ENCODE results near the gene MBD3.

MBD3 gene

DNA sequence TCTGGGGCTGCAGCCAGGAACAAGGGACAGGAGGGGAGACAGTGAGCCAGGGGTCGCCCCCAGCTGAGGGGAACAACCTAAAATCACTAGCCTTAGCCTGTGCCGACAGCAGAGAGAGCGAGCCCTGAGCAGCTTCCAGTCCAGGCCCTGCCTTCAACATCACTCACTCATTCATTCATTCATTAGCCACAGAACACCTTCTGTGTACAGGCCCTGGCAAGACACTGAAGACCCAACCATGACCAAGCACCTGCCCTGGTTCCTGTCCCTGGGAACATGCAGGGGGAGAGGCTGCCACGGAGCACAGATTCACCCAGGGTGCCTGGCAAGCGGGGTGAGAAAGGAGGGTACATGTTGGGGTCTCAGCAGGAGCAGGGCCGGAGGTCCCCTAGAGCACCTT, 29.4 kb downstream of the MBD3 start:
- TF ChIP-seq, protein P1, sequence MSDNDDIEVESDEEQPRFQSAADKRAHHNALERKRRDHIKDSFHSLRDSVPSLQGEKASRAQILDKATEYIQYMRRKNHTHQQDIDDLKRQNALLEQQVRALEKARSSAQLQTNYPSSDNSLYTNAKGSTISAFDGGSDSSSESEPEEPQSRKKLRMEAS (IDR thresholded peaks at IDR 0.05; ENCODE audit: low read depth, low read length) = no peak
- TF ChIP-seq MYC (IDR thresholded peaks at IDR 0.05; ENCODE audit: low read depth, low read length) (no peak), POLR2A (IDR thresholded peaks at IDR 0.05; ENCODE audit: extremely low read depth, insufficient read length) (no peak)
- TF ChIP-seq, protein P2, sequence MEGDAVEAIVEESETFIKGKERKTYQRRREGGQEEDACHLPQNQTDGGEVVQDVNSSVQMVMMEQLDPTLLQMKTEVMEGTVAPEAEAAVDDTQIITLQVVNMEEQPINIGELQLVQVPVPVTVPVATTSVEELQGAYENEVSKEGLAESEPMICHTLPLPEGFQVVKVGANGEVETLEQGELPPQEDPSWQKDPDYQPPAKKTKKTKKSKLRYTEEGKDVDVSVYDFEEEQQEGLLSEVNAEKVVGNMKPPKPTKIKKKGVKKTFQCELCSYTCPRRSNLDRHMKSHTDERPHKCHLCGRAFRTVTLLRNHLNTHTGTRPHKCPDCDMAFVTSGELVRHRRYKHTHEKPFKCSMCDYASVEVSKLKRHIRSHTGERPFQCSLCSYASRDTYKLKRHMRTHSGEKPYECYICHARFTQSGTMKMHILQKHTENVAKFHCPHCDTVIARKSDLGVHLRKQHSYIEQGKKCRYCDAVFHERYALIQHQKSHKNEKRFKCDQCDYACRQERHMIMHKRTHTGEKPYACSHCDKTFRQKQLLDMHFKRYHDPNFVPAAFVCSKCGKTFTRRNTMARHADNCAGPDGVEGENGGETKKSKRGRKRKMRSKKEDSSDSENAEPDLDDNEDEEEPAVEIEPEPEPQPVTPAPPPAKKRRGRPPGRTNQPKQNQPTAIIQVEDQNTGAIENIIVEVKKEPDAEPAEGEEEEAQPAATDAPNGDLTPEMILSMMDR (IDR thresholded peaks at IDR 0.05; ENCODE audit: low read depth, low read length) = no peak
- H3K4me3 ChIP-seq (ENCODE audit: low read depth, low read length) = no peak overlapping the region
- no peak for DNase-seq (ENCODE audit: low read depth)

DNA sequence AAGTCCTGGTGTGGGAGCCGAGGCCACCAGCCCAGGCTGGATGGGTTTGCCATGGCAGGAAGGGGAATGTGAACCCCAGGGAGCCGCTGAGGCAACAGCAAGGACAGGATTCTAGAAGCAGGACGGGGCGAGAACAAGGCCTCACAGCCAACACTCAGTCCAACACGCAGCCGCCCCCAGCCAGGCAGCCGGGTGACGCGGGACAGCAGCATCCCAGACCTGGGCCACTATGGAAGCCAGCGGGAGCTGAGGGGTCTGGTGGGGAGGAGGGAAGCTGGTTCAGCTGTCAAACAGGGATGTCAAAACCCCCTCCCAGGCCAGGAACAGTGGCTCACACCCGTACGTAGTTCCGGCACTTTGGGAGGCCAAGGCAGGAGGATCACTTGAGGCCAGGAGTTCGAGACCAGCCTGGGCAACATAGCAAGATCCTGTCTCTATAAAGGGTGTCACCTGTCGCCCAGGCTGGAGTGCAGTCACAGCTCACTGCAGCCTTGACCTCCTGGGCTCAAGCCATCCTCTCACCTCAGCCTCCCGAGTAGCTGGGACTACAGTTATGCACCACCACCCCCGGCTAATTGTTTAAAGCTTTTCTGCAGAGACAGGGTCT, 31.3 kb downstream of the MBD3 start:
- no peak for DNase-seq (ENCODE audit: low read depth)
- TF ChIP-seq, protein P1 (IDR thresholded peaks at IDR 0.05; ENCODE audit: low read depth, low read length) = no peak
- TF ChIP-seq POLR2A (IDR thresholded peaks at IDR 0.05; ENCODE audit: extremely low read depth, insufficient read length) = no peak
- TF ChIP-seq MYC (IDR thresholded peaks at IDR 0.05; ENCODE audit: low read depth, low read length) = no peak
- TF ChIP-seq, protein P2 (IDR thresholded peaks at IDR 0.05; ENCODE audit: low read depth, low read length) = no peak
- no peak overlapping the region for H3K4me3 ChIP-seq (ENCODE audit: low read depth, low read length)

DNA sequence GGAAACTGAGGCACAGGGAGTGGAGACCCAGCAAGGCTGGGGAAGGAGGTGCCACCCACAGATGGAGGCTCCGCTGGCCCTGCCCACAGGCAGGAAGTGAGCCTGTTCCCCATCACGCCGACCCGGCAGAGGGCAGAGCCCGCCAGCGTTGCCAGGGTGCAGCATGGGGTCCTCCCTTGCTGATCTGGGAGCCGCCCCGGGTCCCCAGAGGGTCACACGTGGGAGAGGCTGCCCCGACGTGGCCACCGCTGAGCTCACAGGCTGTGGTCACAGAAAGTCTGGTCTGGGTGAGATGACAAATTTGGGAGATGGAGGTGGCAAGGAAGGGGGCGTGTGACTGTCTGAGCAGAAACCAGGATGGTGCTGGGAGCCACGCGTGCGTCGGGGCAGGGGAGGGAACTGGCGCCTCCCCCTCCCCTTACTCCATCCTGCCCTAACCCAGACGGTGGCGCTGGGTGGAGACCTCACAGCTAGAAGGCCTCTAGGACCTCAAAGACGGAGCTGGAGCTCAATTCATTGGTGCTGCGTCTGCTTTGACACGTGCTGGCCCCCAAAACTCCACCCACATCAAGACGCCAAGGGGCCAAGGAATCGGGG, 32.3 kb downstream of the MBD3 start:
- TF ChIP-seq, protein P2 (IDR thresholded peaks at IDR 0.05; ENCODE audit: low read depth, low read length) = no peak
- TF ChIP-seq, protein P1 (IDR thresholded peaks at IDR 0.05; ENCODE audit: low read depth, low read length) = no peak
- no peak for TF ChIP-seq MYC (IDR thresholded peaks at IDR 0.05; ENCODE audit: low read depth, low read length)
- TF ChIP-seq POLR2A (IDR thresholded peaks at IDR 0.05; ENCODE audit: extremely low read depth, insufficient read length) = no peak
- no peak overlapping the region for H3K4me3 ChIP-seq (ENCODE audit: low read depth, low read length)
- DNase-seq (ENCODE audit: low read depth) = peak; percentile 26

DNA sequence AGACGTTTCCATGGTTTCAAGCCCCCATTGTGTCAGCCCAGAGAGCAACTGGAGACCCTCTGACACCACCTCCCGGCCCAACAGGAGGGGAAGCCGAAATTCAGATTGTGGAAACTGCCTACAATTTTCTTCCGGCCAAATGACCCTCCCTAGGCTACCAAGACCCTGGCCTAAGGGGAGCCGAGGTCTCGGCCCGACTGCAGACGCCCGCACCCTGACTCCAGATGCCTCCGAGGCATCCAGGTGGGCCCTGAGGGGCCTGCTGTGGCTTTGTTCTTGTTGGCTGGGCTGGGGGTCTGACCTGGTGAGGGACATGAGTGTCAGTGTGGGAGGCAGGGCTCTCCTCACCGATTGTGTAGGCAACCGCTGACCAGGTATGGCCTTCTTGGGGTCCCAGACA, 34.1 kb downstream of the MBD3 start:
- DNase-seq (ENCODE audit: low read depth) = no peak
- no peak overlapping the region for H3K4me3 ChIP-seq (ENCODE audit: low read depth, low read length)
- no peak for TF ChIP-seq POLR2A (IDR thresholded peaks at IDR 0.05; ENCODE audit: extremely low read depth, insufficient read length)
- TF ChIP-seq, protein P2 (IDR thresholded peaks at IDR 0.05; ENCODE audit: low read depth, low read length) = no peak
- TF ChIP-seq, protein P1 (IDR thresholded peaks at IDR 0.05; ENCODE audit: low read depth, low read length) = no peak
- no peak for TF ChIP-seq MYC (IDR thresholded peaks at IDR 0.05; ENCODE audit: low read depth, low read length)

DNA sequence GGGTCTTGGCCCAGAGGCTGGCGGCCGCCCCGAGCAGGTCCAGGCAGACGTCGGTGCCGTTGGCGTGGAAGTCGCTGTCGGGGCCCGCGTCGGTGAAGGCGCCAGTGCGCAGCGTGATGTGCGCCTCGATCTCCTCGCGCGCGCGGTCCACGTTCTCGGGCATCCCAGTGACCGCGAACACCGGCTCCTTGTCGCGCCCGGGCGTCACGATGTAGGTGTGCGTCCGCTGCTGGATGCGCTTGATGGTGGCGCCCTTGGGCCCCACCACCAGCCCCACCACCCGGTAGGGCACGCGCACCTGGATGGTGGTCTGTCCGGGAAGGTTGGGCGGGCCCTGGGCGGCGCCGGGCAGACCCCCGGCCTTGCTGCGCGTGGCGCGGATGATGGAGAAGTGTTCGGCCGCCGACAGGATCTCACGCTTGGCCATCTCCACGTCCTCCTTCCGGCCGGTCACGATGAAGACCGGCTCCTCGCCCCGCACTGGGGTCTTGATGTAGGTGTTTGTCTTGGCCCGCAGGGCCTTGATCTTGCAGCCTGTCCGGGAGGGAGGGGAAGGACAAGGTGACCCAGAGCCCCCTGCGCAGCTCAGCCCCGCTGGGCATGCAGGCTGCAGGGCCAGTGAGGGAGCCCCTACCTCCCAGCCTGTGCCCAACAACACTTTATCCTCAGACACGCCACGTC, 36.1 kb downstream of the MBD3 start:
- DNase-seq (ENCODE audit: low read depth) = no peak
- TF ChIP-seq, protein P1 (IDR thresholded peaks at IDR 0.05; ENCODE audit: low read depth, low read length) = no peak
- no peak for TF ChIP-seq POLR2A (IDR thresholded peaks at IDR 0.05; ENCODE audit: extremely low read depth, insufficient read length)
- TF ChIP-seq, protein P2 (IDR thresholded peaks at IDR 0.05; ENCODE audit: low read depth, low read length) = no peak
- no peak for TF ChIP-seq MYC (IDR thresholded peaks at IDR 0.05; ENCODE audit: low read depth, low read length)
- no peak overlapping the region for H3K4me3 ChIP-seq (ENCODE audit: low read depth, low read length)

Data from NB4 (cell line).